HepG2 (cell line): Measurements from ENCODE around the gene TM9SF2. TPM values are rescaled to one million over a fixed set of nuclear protein-coding genes. Genes with fewer than 3 reads are reported as not detected.

ENCODE experiments used
- BATF2 ChIP-seq: sonication (generic); formaldehyde crosslinking; IDR thresholded peaks from 2 replicates; pipeline ENCODE4 v1.8.0; 2022; ENCODE audit warnings: mild to moderate bottlenecking, missing genetic modification reagents, moderate library complexity
- DR1 ChIP-seq: sonication (generic); formaldehyde crosslinking; IDR thresholded peaks from 2 replicates; pipeline ENCODE4 v1.8.0; 2021; ENCODE audit warnings: mild to moderate bottlenecking, missing genetic modification reagents, inconsistent platforms
- FIP1L1 ChIP-seq: fragments of 200-400 bp; formaldehyde crosslinking; IDR thresholded peaks from 2 replicates; pipeline ENCODE4 v1.6.1; 2018; ENCODE audit warnings: low read depth, mild to moderate bottlenecking, low read length, moderate library complexity, borderline replicate concordance; ENCODE audit not compliant: insufficient read depth
- KLF12 ChIP-seq: sonication (generic); formaldehyde crosslinking; IDR thresholded peaks from 2 replicates; pipeline ENCODE4 v1.4.0; 2020; ENCODE audit warnings: missing genetic modification reagents, borderline replicate concordance
- MEIS1 ChIP-seq: sonication (generic); formaldehyde crosslinking; IDR thresholded peaks from 2 replicates; pipeline ENCODE4 v1.9.0; 2021; ENCODE audit warnings: mild to moderate bottlenecking, missing genetic modification reagents, moderate library complexity, borderline replicate concordance
- MIER2 ChIP-seq: IDR thresholded peaks from 2 replicates; pipeline ENCODE4 v1.6.1; 2016; ENCODE audit warnings: missing biosample characterization, missing genetic modification reagents
- RAD51 ChIP-seq: fragments of 450-650 bp; IDR thresholded peaks from 2 replicates; pipeline ENCODE4 v1.6.1; 2016; ENCODE audit warnings: borderline replicate concordance
- RXRB ChIP-seq: IDR thresholded peaks from 2 replicates; pipeline ENCODE4 v1.6.1; 2016; ENCODE audit warnings: borderline replicate concordance, missing genetic modification reagents, missing compliant biosample characterization
- SCMH1 ChIP-seq: sonication (generic); formaldehyde crosslinking; IDR thresholded peaks from 2 replicates; pipeline ENCODE4 v1.9.0; 2021; ENCODE audit warnings: missing genetic modification reagents, mild to moderate bottlenecking, borderline replicate concordance
- TOPORS ChIP-seq: sonication (generic); formaldehyde crosslinking; IDR thresholded peaks from 2 replicates; pipeline ENCODE4 v1.8.0; 2023; ENCODE audit warnings: mild to moderate bottlenecking, missing genetic modification reagents
- TRIM24 ChIP-seq: sonication (generic); formaldehyde crosslinking; IDR thresholded peaks from 2 replicates; pipeline ENCODE4 v1.8.0; 2022; ENCODE audit warnings: mild to moderate bottlenecking, missing genetic modification reagents
- ZBTB7B ChIP-seq: sonication (generic); formaldehyde crosslinking; IDR thresholded peaks from 2 replicates; pipeline ENCODE4 v1.4.0; 2020; ENCODE audit warnings: missing genetic modification reagents
- ZNF225 ChIP-seq: sonication (generic); formaldehyde crosslinking; IDR thresholded peaks from 2 replicates; pipeline ENCODE4 v1.4.0; 2020; ENCODE audit warnings: mild to moderate bottlenecking, missing genetic modification reagents
- ZNF232 ChIP-seq: sonication (generic); formaldehyde crosslinking; IDR thresholded peaks from 2 replicates; pipeline ENCODE4 v1.4.0; 2020; ENCODE audit warnings: missing genetic modification reagents, borderline replicate concordance
- ZNF567 ChIP-seq: sonication (generic); formaldehyde crosslinking; IDR thresholded peaks from 2 replicates; pipeline ENCODE4 v1.8.1; 2023; ENCODE audit warnings: mild to moderate bottlenecking, missing genetic modification reagents, borderline replicate concordance
- ZNF616 ChIP-seq: sonication (generic); formaldehyde crosslinking; IDR thresholded peaks from 2 replicates; pipeline ENCODE4 v1.5.0; 2020; ENCODE audit warnings: low read depth, mild to moderate bottlenecking, missing genetic modification reagents
- ZNF670 ChIP-seq: sonication (generic); formaldehyde crosslinking; IDR thresholded peaks from 2 replicates; pipeline ENCODE4 v1.8.0; 2022; ENCODE audit warnings: mild to moderate bottlenecking, missing genetic modification reagents, borderline replicate concordance
- ZZZ3 ChIP-seq: sonication (generic); formaldehyde crosslinking; IDR thresholded peaks from 2 replicates; pipeline ENCODE4 v1.4.0; 2020; ENCODE audit warnings: missing genetic modification reagents, mild to moderate bottlenecking, borderline replicate concordance
- polyA plus RNA-seq, 8 experiments: library from polyadenylated mRNA; depleted of rRNA in 3 of 8; stranded (reverse) in 7 of 8; unstranded in 1 of 8; fragments of >200 nt; fragmentation: Illumina TruSeq in 4 of 8; extraction: Trizol in 4 of 8; gene quantifications; 2 replicates each; pipeline versions ENCODE4 v1.2.1 to v1.2.3, GENCODE V29; 2011 to 2016; ENCODE audit warnings: low read depth in 4 of 8, missing spikeins in 1 of 8, mixed read lengths in 1 of 8; ENCODE audit not compliant: insufficient read depth in 1 of 8
- total RNA-seq, 5 experiments: library from RNA; depleted of rRNA; stranded (reverse); fragments of >200 nt; fragmentation: Illumina TruSeq; extraction: Trizol; gene quantifications; 2 replicates each; pipeline ENCODE4 v1.2.3, GENCODE V29; 2016; ENCODE audit warnings: low read depth in 1 of 5
- TF ChIP-seq, protein P1 (sequence below): sonication (generic); formaldehyde crosslinking; IDR thresholded peaks from 2 replicates; pipeline ENCODE4 v1.5.1; 2020; ENCODE audit warnings: missing genetic modification reagents, mild to moderate bottlenecking, borderline replicate concordance
- TF ChIP-seq, protein P2 (sequence below): sonication (generic); formaldehyde crosslinking; IDR thresholded peaks from 2 replicates; pipeline ENCODE4 v1.5.1; 2020; ENCODE audit warnings: missing genetic modification reagents, mild to moderate bottlenecking, borderline replicate concordance
- TF ChIP-seq, protein P3 (sequence below): IDR thresholded peaks from 2 replicates; pipeline ENCODE4 v1.6.1; 2016; ENCODE audit warnings: mild to moderate bottlenecking, missing biosample characterization, missing genetic modification reagents
- TF ChIP-seq, protein P4 (sequence below): sonication (generic); formaldehyde crosslinking; IDR thresholded peaks from 2 replicates; pipeline ENCODE4 v1.4.0; 2020; ENCODE audit warnings: mild to moderate bottlenecking, missing genetic modification reagents, borderline replicate concordance

Gene TM9SF2
- total and polyA plus RNA-seq, 2 of the 13 experiments (the other 11 are each of a cell fraction or from before 2014, with no cell fraction given): 94.1 to 123 TPM

GRCh38 chr13:99606324-99607066, 105.2 kb downstream of the TM9SF2 start, which contains the start of gene CLYBL (continued):
- TF ChIP-seq MIER2 (no peak), DR1 (CRISPR knock-in tag) (no peak), ZBTB7B (CRISPR knock-in tag) (no peak; the same call in 1 of the 2 replicates), SCMH1 (CRISPR knock-in tag) (no peak), ZNF616 (CRISPR knock-in tag) (no peak; the same call in 1 of the 2 replicates), RAD51 (no peak), KLF12 (CRISPR knock-in tag) (peak; percentile 72; the same call in 1 of the 2 replicates), ZZZ3 (CRISPR knock-in tag) (no peak), ZNF670 (CRISPR knock-in tag) (0 out of 2 replicates have a peak, but pooled peaks have one; percentile 72), BATF2 (no peak), RXRB (CRISPR knock-in tag) (peak; percentile 26), ZNF232 (CRISPR knock-in tag) (0 out of 2 replicates have a peak, but pooled peaks have one; percentile 0), TOPORS (CRISPR knock-in tag) (peak; percentile 68), FIP1L1 (no peak), MEIS1 (CRISPR knock-in tag) (peak; percentile 79; the same call in 1 of the 2 replicates), ZNF225 (CRISPR knock-in tag) (0 out of 2 replicates have a peak, but pooled peaks have one; percentile 59), ZNF567 (CRISPR knock-in tag) (0 out of 2 replicates have a peak, but pooled peaks have one; percentile 1), TRIM24 (no peak)
- TF ChIP-seq, protein P1, sequence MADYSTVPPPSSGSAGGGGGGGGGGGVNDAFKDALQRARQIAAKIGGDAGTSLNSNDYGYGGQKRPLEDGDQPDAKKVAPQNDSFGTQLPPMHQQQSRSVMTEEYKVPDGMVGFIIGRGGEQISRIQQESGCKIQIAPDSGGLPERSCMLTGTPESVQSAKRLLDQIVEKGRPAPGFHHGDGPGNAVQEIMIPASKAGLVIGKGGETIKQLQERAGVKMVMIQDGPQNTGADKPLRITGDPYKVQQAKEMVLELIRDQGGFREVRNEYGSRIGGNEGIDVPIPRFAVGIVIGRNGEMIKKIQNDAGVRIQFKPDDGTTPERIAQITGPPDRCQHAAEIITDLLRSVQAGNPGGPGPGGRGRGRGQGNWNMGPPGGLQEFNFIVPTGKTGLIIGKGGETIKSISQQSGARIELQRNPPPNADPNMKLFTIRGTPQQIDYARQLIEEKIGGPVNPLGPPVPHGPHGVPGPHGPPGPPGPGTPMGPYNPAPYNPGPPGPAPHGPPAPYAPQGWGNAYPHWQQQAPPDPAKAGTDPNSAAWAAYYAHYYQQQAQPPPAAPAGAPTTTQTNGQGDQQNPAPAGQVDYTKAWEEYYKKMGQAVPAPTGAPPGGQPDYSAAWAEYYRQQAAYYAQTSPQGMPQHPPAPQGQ (CRISPR knock-in tag): no peak
- TF ChIP-seq, protein P2, sequence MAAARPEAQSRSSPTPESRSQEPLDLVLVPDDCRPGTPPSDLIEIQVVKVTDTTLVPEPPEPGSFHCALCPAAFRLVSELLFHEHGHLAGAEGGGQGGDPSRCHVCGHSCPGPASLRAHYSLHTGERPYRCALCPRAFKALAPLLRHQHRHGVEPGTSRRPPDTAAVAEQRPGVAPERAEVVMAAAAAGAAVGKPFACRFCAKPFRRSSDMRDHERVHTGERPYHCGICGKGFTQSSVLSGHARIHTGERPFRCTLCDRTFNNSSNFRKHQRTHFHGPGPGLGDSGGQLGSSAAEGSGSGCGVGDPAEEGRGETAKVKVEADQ (CRISPR knock-in tag): no peak
- TF ChIP-seq, protein P3, sequence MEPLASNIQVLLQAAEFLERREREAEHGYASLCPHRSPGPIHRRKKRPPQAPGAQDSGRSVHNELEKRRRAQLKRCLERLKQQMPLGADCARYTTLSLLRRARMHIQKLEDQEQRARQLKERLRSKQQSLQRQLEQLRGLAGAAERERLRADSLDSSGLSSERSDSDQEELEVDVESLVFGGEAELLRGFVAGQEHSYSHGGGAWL (CRISPR knock-in tag): peak; percentile 89
- TF ChIP-seq, protein P4, sequence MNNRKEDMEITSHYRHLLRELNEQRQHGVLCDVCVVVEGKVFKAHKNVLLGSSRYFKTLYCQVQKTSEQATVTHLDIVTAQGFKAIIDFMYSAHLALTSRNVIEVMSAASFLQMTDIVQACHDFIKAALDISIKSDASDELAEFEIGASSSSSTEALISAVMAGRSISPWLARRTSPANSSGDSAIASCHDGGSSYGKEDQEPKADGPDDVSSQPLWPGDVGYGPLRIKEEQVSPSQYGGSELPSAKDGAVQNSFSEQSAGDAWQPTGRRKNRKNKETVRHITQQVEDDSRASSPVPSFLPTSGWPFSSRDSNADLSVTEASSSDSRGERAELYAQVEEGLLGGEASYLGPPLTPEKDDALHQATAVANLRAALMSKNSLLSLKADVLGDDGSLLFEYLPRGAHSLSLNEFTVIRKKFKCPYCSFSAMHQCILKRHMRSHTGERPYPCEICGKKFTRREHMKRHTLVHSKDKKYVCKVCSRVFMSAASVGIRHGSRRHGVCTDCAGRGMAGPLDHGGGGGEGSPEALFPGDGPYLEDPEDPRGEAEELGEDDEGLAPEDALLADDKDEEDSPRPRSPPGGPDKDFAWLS (CRISPR knock-in tag): 0 out of 2 replicates have a peak, but pooled peaks have one; percentile 71
